Measurements from ENCODE around the gene MCM9.

Gene MCM9

GRCh38 chr6:118965371-118965770 lies 30.4 kb upstream of the MCM9 start:
- Histone ChIP-seq H3K9me3 (no peaks in the 10 kb centered on the region), H3K27ac (no peak overlapping the region), H3K27me3 (no peaks in the 10 kb centered on the region), H3K36me3 (no peaks in the 10 kb centered on the region), H3K4me1 (ENCODE audit: control insufficient read depth in 1 of 2, insufficient read depth in 1 of 2, low read depth in 1 of 2, low read length in 1 of 2) (no peaks in the 10 kb centered on the region), H3K4me3 (ENCODE audit: low read depth in 1 of 2, low read length in 1 of 2) (no peak overlapping the region)
- TF ChIP-seq CTCF (IDR thresholded peaks at IDR 0.05): no peak

GRCh38 chr6:118963003-118963402 lies 28.0 kb upstream of the MCM9 start:
- H3K9me3 ChIP-seq: no peaks in the 10 kb centered on the region
- no peak overlapping the region for H3K4me3 ChIP-seq (ENCODE audit: low read depth in 1 of 2, low read length in 1 of 2)
- no peaks in the 10 kb centered on the region for H3K4me1 ChIP-seq (ENCODE audit: control insufficient read depth in 1 of 2, insufficient read depth in 1 of 2, low read depth in 1 of 2, low read length in 1 of 2)
- no peaks in the 10 kb centered on the region for H3K27me3 ChIP-seq
- no peak overlapping the region for H3K27ac ChIP-seq
- no peak for TF ChIP-seq CTCF (IDR thresholded peaks at IDR 0.05)
- no peaks in the 10 kb centered on the region for H3K36me3 ChIP-seq

GRCh38 chr6:118959903-118960302 lies 24.9 kb upstream of the MCM9 start:
- no peaks in the 10 kb centered on the region for H3K27me3 ChIP-seq
- H3K36me3 ChIP-seq: no peaks in the 10 kb centered on the region
- TF ChIP-seq CTCF (IDR thresholded peaks at IDR 0.05): no peak
- no peaks in the 10 kb centered on the region for H3K4me1 ChIP-seq (ENCODE audit: control insufficient read depth in 1 of 2, insufficient read depth in 1 of 2, low read depth in 1 of 2, low read length in 1 of 2)
- no peak overlapping the region for H3K27ac ChIP-seq
- no peaks in the 10 kb centered on the region for H3K9me3 ChIP-seq
- H3K4me3 ChIP-seq (ENCODE audit: low read depth in 1 of 2, low read length in 1 of 2): no peak overlapping the region

GRCh38 chr6:118953391-118953790 lies 18.4 kb upstream of the MCM9 start:
- H3K27me3 ChIP-seq: no peaks in the 10 kb centered on the region
- no peaks in the 10 kb centered on the region for H3K36me3 ChIP-seq
- H3K4me1 ChIP-seq (ENCODE audit: control insufficient read depth in 1 of 2, insufficient read depth in 1 of 2, low read depth in 1 of 2, low read length in 1 of 2): no peaks in the 10 kb centered on the region
- H3K4me3 ChIP-seq (ENCODE audit: low read depth in 1 of 2, low read length in 1 of 2): no peak overlapping the region
- no peak overlapping the region for H3K27ac ChIP-seq
- no peak for TF ChIP-seq CTCF (IDR thresholded peaks at IDR 0.05)
- H3K9me3 ChIP-seq: no peaks in the 10 kb centered on the region

- no peak for TF ChIP-seq CTCF (IDR thresholded peaks at IDR 0.05)
- Histone ChIP-seq H3K9me3 (no peaks in the 10 kb centered on the region), H3K36me3 (no peaks in the 10 kb centered on the region), H3K4me3 (ENCODE audit: low read depth in 1 of 2, low read length in 1 of 2) (no peak overlapping the region), H3K27ac (no peak overlapping the region), H3K27me3 (no peaks in the 10 kb centered on the region), H3K4me1 (ENCODE audit: control insufficient read depth in 1 of 2, insufficient read depth in 1 of 2, low read depth in 1 of 2, low read length in 1 of 2) (no peaks in the 10 kb centered on the region)
These were observed 17.7 kb upstream of the MCM9 start for GRCh38 chr6:118952683-118953082.

- no peak overlapping the region for H3K27ac ChIP-seq
- H3K4me1 ChIP-seq (ENCODE audit: control insufficient read depth in 1 of 2, insufficient read depth in 1 of 2, low read depth in 1 of 2, low read length in 1 of 2): no peaks in the 10 kb centered on the region
- H3K9me3 ChIP-seq: no peaks in the 10 kb centered on the region
- no peak overlapping the region for H3K4me3 ChIP-seq (ENCODE audit: low read depth in 1 of 2, low read length in 1 of 2)
- no peak for TF ChIP-seq CTCF (IDR thresholded peaks at IDR 0.05)
- H3K36me3 ChIP-seq: no peaks in the 10 kb centered on the region
- no peaks in the 10 kb centered on the region for H3K27me3 ChIP-seq
These were observed 10.3 kb upstream of the MCM9 start for GRCh38 chr6:118945217-118945616.
